H1 (cell line): ENCODE results near the gene JMJD1C. TPM values are rescaled to one million over a fixed set of nuclear protein-coding genes. Genes with fewer than 3 reads are reported as not detected.
"Not testable (repeated sequence)": the region's sequence is repeated elsewhere in the genome, so short reads cannot be mapped to it uniquely, and the experiment has no call there.

Experiments used
- CTCF ChIA-PET: fragments of 300-600 bp; sonication (Branson Sonifier 250); formaldehyde crosslinking; loops from one replicate; lab custom pipeline; 2021; ENCODE audit not compliant: partially characterized antibody; lab: Charles Lee
- POLR2A ChIA-PET: fragments of 300-600 bp; sonication (Branson Sonifier 250); formaldehyde crosslinking; loops from one replicate; lab custom pipeline; 2021; ENCODE audit warnings: inconsistent platforms; ENCODE audit not compliant: partially characterized antibody; lab: Charles Lee
- DNase-seq, 2 experiments: peaks; one replicate each; pipeline versions ENCODE4 v3.0.0 to v3.0.0-alpha.2; 2010 to 2022; ENCODE audit warnings: low spot score in 2 of 2, low read depth in 1 of 2, mixed read lengths in 1 of 2
- FAIRE-seq: peaks from 2 replicates; lab custom pipeline; 2011; peaks lifted over from hg19 to GRCh38; lab: Jason Lieb, UNC
- H2AFZ ChIP-seq: 2 replicates; pipeline ENCODE4 v1.8.1; 2012; ENCODE audit warnings: low read length, inconsistent platforms
- H2AK5ac ChIP-seq: 2 replicates; pipeline ENCODE4 v1.6.1; 2013; ENCODE audit warnings: low read depth, low read length
- H2BK120ac ChIP-seq: replicated peaks from 2 replicates; pipeline ENCODE3; 2013; ENCODE audit warnings: low read depth, low read length, inconsistent platforms
- H2BK12ac ChIP-seq: 2 replicates; pipeline ENCODE4 v1.6.1; 2013; ENCODE audit warnings: low read depth, low read length
- H2BK15ac ChIP-seq: 2 replicates; pipeline ENCODE4 v1.6.1; 2013; ENCODE audit warnings: low read length
- H2BK20ac ChIP-seq: 2 replicates; pipeline ENCODE4 v1.6.1; 2013; ENCODE audit warnings: low read length
- H2BK5ac ChIP-seq: 2 replicates; pipeline ENCODE4 v1.6.1; 2013; ENCODE audit warnings: low read depth, low read length
- H3K14ac ChIP-seq: 2 replicates; pipeline ENCODE4 v1.6.1; 2013; ENCODE audit warnings: inconsistent platforms; ENCODE audit not compliant: insufficient read length
- H3K18ac ChIP-seq: 2 replicates; pipeline ENCODE4 v1.6.1; 2013; ENCODE audit warnings: low read length; ENCODE audit errors: extremely low read depth
- H3K23ac ChIP-seq: 2 replicates; pipeline ENCODE4 v1.6.1; 2013; ENCODE audit warnings: inconsistent platforms; ENCODE audit not compliant: insufficient read length
- H3K23me2 ChIP-seq: 2 replicates; pipeline ENCODE4 v1.6.1; 2013; ENCODE audit warnings: low read depth, low read length
- H3K27ac ChIP-seq: 2 replicates; pipeline ENCODE4 v1.6.1; 2011; ENCODE audit warnings: low read depth, low read length, inconsistent platforms
- H3K27me3 ChIP-seq, 4 experiments: replicated peaks in 1 of 4; 1 replicate in 1 of 4; 2 replicates in 3 of 4; pipeline versions ENCODE4 v1.6.1 to v1.8.1; 2011 to 2013; ENCODE audit warnings: low read length in 3 of 4, mild to moderate bottlenecking in 3 of 4, inconsistent platforms in 2 of 4, mixed read lengths in 2 of 4, moderate library complexity in 1 of 4; ENCODE audit not compliant: control insufficient read depth in 3 of 4, insufficient read depth in 3 of 4; ENCODE audit errors: extremely low read depth in 1 of 4
- H3K36me3 ChIP-seq, 4 experiments: 2 replicates each; pipeline versions ENCODE4 v1.6.1 to v1.8.1; 2011 to 2013; ENCODE audit warnings: mild to moderate bottlenecking in 4 of 4, low read length in 3 of 4, moderate library complexity in 2 of 4, control low read depth in 1 of 4, inconsistent platforms in 1 of 4; ENCODE audit not compliant: insufficient read depth in 4 of 4, control insufficient read depth in 2 of 4
- H3K4ac ChIP-seq: replicated peaks from 2 replicates; pipeline ENCODE3; 2013; ENCODE audit warnings: low read length, low read depth, mixed read lengths, inconsistent platforms; ENCODE audit not compliant: insufficient read length
- H3K4me1 ChIP-seq, 4 experiments: replicated peaks in 1 of 4; 1 replicate in 1 of 4; 2 replicates in 3 of 4; pipeline versions ENCODE4 v1.6.1 to v1.8.1; 2011 to 2013; ENCODE audit warnings: low read length in 3 of 4, inconsistent platforms in 2 of 4, mixed read lengths in 1 of 4; ENCODE audit not compliant: insufficient read depth in 4 of 4, control insufficient read depth in 3 of 4
- H3K4me2 ChIP-seq, 2 experiments: 2 replicates each; pipeline versions ENCODE4 v1.6.1 to v1.8.1; 2011 to 2013; ENCODE audit warnings: low read depth in 2 of 2, low read length in 2 of 2, control low read depth in 1 of 2, inconsistent platforms in 1 of 2, mild to moderate bottlenecking in 1 of 2; ENCODE audit not compliant: insufficient read depth in 1 of 2
- H3K4me3 ChIP-seq, 4 experiments: fragments of 200-600, 300-600 bp in 1 of 4; sonication (generic), shearing (Covaris generic), sonication (Bioruptor Twin) in 1 of 4; 2 replicates each; pipeline versions ENCODE4 v1.5.1 to v1.8.1; 2011 to 2016; ENCODE audit warnings: low read length in 4 of 4, low read depth in 3 of 4, control low read depth in 2 of 4, inconsistent platforms in 2 of 4, mild to moderate bottlenecking in 2 of 4, mixed read lengths in 1 of 4, moderate library complexity in 1 of 4; ENCODE audit not compliant: insufficient read depth in 2 of 4; ENCODE audit errors: extremely low read depth in 1 of 4
- H3K56ac ChIP-seq: replicated peaks from 2 replicates; pipeline ENCODE3; 2013; ENCODE audit warnings: low read depth, mild to moderate bottlenecking, mixed read lengths, low read length, inconsistent platforms; ENCODE audit not compliant: insufficient read length
- H3K79me1 ChIP-seq: 2 replicates; pipeline ENCODE4 v1.6.1; 2013; ENCODE audit warnings: low read depth, low read length, control low read depth
- H3K79me2 ChIP-seq, 2 experiments: 2 replicates each; pipeline versions ENCODE4 v1.6.1 to v1.8.1; 2012 to 2013; ENCODE audit warnings: low read length in 2 of 2, mild to moderate bottlenecking in 2 of 2, inconsistent platforms in 1 of 2; ENCODE audit not compliant: insufficient read depth in 2 of 2, control insufficient read depth in 1 of 2
- H3K9ac ChIP-seq, 4 experiments: replicated peaks in 1 of 4; 1 replicate in 1 of 4; 2 replicates in 3 of 4; pipeline versions ENCODE4 v1.6.1 to v1.8.1; 2011 to 2013; ENCODE audit warnings: low read depth in 3 of 4, low read length in 3 of 4, control low read depth in 2 of 4, mild to moderate bottlenecking in 2 of 4, moderate library complexity in 2 of 4, inconsistent platforms in 1 of 4; ENCODE audit errors: extremely low read depth in 1 of 4
- H3K9me3 ChIP-seq, 2 experiments: 2 replicates each; pipeline versions ENCODE4 v1.6.1 to v1.8.1; 2012 to 2013; ENCODE audit warnings: mild to moderate bottlenecking in 2 of 2, moderate library complexity in 2 of 2, control low read depth in 1 of 2, inconsistent platforms in 1 of 2, low read depth in 1 of 2, low read length in 1 of 2, mixed read lengths in 1 of 2; ENCODE audit not compliant: insufficient read depth in 2 of 2
- H4K20me1 ChIP-seq, 2 experiments: replicated peaks in 1 of 2; 2 replicates each; pipeline versions ENCODE3 to v1.8.1; 2011 to 2013; ENCODE audit warnings: inconsistent platforms in 2 of 2, low read length in 2 of 2, mild to moderate bottlenecking in 1 of 2; ENCODE audit not compliant: insufficient read depth in 2 of 2, control insufficient read depth in 1 of 2
- H4K5ac ChIP-seq: 2 replicates; pipeline ENCODE4 v1.6.1; 2013; ENCODE audit warnings: low read length, low read depth, mixed read lengths, inconsistent platforms; ENCODE audit not compliant: insufficient read length
- H4K8ac ChIP-seq: 2 replicates; pipeline ENCODE4 v1.8.0; 2013; ENCODE audit warnings: mild to moderate bottlenecking, moderate library complexity, low read length, inconsistent platforms; ENCODE audit not compliant: insufficient read depth; ENCODE audit errors: extremely low read depth
- H4K91ac ChIP-seq: replicated peaks from 2 replicates; pipeline ENCODE3; 2013; ENCODE audit warnings: low read length, mixed read lengths, inconsistent platforms; ENCODE audit not compliant: insufficient read length
- WGBS, 2 experiments: shearing (Covaris generic) in 1 of 2; methylation state at CpG; one replicate each; pipeline versions ENCODE4 v1.1.6 to v1.1.7; 2013 to 2015; ENCODE audit warnings: low lambda C conversion rate in 2 of 2, mixed read lengths in 2 of 2, inconsistent platforms in 1 of 2, low coverage in 1 of 2, missing lambda C conversion rate in 1 of 2; ENCODE audit not compliant: insufficient replicate concordance in 2 of 2, insufficient coverage in 1 of 2, insufficient read length in 1 of 2; ENCODE audit errors: extremely low coverage in 1 of 2, missing lambda C conversion rate in 1 of 2; 5-methylcytosine and 5-hydroxymethylcytosine counted together
- polyA plus RNA-seq, 7 experiments: library from polyadenylated mRNA; depleted of rRNA in 3 of 7; stranded (reverse) in 5 of 7; unstranded in 2 of 7; fragments of >200 nt in 5 of 7; fragments of 200-250 nt in 2 of 7; gene quantifications; 1 replicate in 5 of 7; 2 replicates in 1 of 7; 4 replicates in 1 of 7; pipeline versions ENCODE4 v1.2.1 to v1.2.3, GENCODE V29; 2011 to 2013; ENCODE audit warnings: missing spikeins in 2 of 7, mixed read lengths in 2 of 7
- total RNA-seq: library from RNA; stranded (reverse); fragmentation: NEBNext Ultra II Directional; extraction: Animal tissue kit (Norgen Biotek cat#: 25700); gene quantifications from 2 replicates; pipeline ENCODE4 v1.2.1, GENCODE V29; 2021

JMJD1C gene
- total and polyA plus RNA-seq, 2 of the 8 experiments (the other 6 are each of a cell fraction or from before 2014, with no cell fraction given): 54.5 to 210 TPM

DNA sequence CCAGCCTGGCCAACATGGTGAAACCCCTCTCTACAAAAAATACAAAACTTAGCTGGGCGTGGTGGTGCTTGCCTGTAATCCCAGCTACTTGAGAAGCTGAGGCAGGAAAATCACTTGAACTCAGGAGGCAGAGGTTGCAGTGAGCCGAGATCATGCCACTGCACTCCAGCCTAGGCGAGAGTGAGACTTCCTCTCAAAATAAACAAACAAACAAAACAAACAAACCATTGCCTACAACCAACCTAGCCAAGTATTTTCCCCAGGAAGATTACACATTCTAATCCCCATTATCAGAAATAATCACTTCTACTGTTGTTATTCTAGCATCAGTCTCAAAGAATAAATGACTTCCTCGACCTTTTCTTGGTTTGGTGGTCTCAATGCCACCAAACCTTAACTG, 172.9 kb downstream of the JMJD1C start:
- POLR2A ChIA-PET, H3K79me1 ChIP-seq, H3K4me3 ChIP-seq, H2BK15ac ChIP-seq, H3K4me1 ChIP-seq, H2BK20ac ChIP-seq, H2BK5ac ChIP-seq, H4K20me1 ChIP-seq, FAIRE-seq, H2AK5ac ChIP-seq, H4K91ac ChIP-seq, H3K36me3 ChIP-seq, H3K9me3 ChIP-seq, H2BK12ac ChIP-seq, H3K9ac ChIP-seq, H2BK120ac ChIP-seq, DNase-seq, H3K27ac ChIP-seq, H3K23me2 ChIP-seq, H3K18ac ChIP-seq, H3K23ac ChIP-seq, H3K27me3 ChIP-seq, H2AFZ ChIP-seq, H3K56ac ChIP-seq, H3K14ac ChIP-seq, H4K5ac ChIP-seq, H3K4me2 ChIP-seq, H3K4ac ChIP-seq, H4K8ac ChIP-seq: not testable (repeated sequence)
- H3K79me2 ChIP-seq: peaks cover 0 to 43% of the 10 kb centered on the region in 2 experiments; a peak in 2 of 4 replicates
- CTCF ChIA-PET: interaction anchor here (0.6 kb wide), 1 partner anchor 14 kb away, joined by 6 read pairs; no protein-coding TSS in a partner anchor
- 95% methylated on average over 4 of the region's 4 CpGs; no CpG with 5 or more reads in 1 of the 2 experiments for WGBS, 2 experiments
